Measurements from ENCODE around the gene SMYD1.

GRCh38 chr2:88139804-88140203, 72.2 kb downstream of the SMYD1 start:
- TF ChIP-seq TOX (CRISPR knock-in tag; IDR thresholded peaks at IDR 0.05; ENCODE audit: borderline replicate concordance), result no peak
- no peak for TF ChIP-seq SNAI2 (CRISPR knock-in tag; IDR thresholded peaks at IDR 0.05)
- TF ChIP-seq CREB5 (CRISPR knock-in tag; IDR thresholded peaks at IDR 0.05; ENCODE audit: low read depth), result no peak
- TF ChIP-seq ZC3H10 (CRISPR knock-in tag; IDR thresholded peaks at IDR 0.05), result no peak
- no peak for TF ChIP-seq PPARA (CRISPR knock-in tag; IDR thresholded peaks at IDR 0.05; ENCODE audit: borderline replicate concordance)
- TF ChIP-seq TSHZ2 (CRISPR knock-in tag; IDR thresholded peaks at IDR 0.05), result no peak
- no peak for TF ChIP-seq ESRRG (CRISPR knock-in tag; IDR thresholded peaks at IDR 0.05)

All from SK-N-SH treated with all-trans-retinoic acid at 6 μM for 48 hours (cell line).